GM21528 (cell line): ENCODE measurements around the gene BRAF.
"Not testable (repeated sequence)": the region's sequence is repeated elsewhere in the genome, so short reads cannot be mapped to it uniquely, and the experiment has no call there.

Experiments used
- ATAC-seq: cut with Tn5 transposase; IDR thresholded peaks from one replicate; pipeline ENCODE4 v1.9.1; 2021; ENCODE audit warnings: mild to moderate bottlenecking, moderate library complexity; ENCODE audit not compliant: unreplicated experiment, low FRiP score

The BRAF gene

DNA sequence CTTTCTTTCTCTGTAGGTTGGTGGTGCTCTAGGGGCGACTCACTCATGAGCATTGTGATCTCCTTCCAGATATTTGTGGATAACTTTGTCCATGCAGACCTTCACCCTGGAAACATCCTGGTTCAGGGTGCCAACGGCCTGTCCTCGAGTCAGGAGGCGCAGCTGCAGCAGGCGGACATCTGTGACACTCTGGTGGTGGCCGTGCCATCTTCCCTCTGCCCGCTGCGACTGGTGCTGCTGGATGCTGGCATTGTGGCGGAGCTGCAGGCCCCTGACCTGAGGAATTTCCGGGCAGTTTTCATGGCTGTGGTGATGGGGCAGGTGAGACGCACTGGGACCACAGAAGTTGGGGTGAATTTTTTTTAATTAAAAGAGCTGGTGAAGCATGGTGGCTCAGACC lies 237.8 kb downstream of the BRAF start:
- no peak for ATAC-seq

DNA sequence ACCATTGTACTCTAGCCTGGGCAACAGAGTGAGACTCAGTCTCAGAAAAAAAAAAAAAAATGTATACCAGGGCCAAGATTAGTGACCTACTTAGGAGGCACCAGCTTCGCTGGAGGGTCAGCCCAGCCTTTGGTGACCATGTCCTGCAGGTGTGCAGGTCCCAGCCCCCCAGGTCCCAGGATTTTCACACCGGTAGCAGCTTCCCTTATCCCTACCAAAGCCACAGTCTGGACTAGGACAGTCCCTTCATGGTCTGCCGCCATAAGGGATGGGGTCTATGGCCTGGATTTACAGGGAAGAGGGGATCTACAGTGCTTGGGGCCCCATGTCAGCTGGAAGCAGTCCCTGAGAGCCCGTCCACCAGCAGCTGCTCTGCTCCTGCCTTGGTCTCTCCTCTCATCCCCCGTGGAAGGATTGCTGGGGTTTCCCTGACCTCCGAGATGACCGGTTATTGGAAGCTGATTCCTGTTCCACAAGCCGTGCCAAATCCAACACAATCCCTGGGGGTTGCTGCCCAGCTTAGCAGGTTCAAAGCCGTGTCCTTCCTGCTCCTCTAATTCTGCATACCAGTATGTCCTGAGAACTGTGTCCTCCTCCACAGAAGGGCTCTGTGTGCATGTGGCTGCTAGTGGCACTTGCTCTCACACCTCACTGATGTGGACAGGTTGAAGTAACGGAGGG lies 239.2 kb downstream of the BRAF start:
- no peak for ATAC-seq

- ATAC-seq: no peak
Measured at GRCh38 chr7:140684066-140684950, 240.4 kb downstream of the BRAF start.

- no peak for ATAC-seq
Measured at GRCh38 chr7:140683657-140684056, 241.1 kb downstream of the BRAF start.

GRCh38 chr7:140681766-140682165 lies 243.0 kb downstream of the BRAF start:
- ATAC-seq: no peak

- no peak for ATAC-seq
Measured at GRCh38 chr7:140680886-140681285, 243.8 kb downstream of the BRAF start.

DNA sequence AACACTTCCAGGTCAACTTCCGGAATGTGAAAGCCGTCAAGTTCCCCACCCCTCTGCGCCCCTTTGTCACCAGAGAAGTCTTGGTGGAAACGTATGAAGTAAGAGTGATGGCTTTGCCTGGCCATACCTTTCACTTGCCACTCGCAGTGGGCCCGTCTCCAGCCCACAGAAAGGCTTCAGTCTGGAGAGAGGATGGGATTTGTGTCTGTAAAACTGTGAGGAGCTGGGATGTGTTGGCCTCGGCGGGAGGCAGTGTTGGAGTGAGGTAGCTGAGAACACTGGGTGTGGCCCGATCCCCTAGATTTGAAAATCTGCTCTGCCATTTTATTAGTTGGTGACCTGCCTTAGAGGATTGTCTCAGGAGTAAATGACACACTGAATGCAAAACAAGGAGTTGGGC lies 245.5 kb downstream of the BRAF start:
- ATAC-seq: no peak

DNA sequence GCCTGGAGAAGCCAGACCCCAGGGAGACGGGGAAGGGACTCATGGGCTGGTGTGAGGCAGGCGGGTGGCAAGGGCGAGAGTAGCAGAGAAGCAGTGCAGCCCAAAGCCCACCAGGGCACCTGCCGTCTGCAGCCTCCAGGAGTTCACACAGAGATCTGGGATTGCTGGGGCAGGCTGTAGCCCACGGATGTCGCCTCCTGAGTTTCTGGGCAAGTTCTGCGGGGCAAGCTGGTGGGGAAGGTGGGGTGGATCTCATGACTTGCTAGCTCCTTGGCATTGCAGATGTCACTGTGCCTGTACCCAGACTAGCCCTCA lies 246.0 kb downstream of the BRAF start:
- ATAC-seq: no peak

- no peak for ATAC-seq
Measured at GRCh38 chr7:140678081-140678815, 246.5 kb downstream of the BRAF start.

DNA sequence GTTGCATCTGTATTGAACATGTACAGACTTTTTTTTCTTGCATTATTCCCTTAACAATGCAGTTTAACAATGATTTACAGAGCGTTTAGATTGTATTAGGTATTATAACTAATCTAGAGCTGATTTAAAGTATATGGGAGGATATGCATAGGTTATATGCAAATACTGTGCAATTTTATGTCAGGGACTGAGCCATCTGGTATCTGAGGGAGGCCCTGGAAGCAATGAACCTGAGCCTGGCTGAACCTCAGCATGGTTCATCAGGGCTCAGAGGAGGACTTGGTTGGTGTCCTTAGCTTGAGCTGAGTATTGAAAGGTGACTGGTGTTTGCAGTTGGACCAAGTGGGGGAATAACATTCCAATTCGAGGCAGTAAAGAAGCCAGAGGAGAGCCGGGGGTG lies 247.2 kb downstream of the BRAF start:
- no peak for ATAC-seq

- ATAC-seq: not testable (repeated sequence)
Measured at GRCh38 chr7:140676956-140677355, 247.8 kb downstream of the BRAF start.

DNA sequence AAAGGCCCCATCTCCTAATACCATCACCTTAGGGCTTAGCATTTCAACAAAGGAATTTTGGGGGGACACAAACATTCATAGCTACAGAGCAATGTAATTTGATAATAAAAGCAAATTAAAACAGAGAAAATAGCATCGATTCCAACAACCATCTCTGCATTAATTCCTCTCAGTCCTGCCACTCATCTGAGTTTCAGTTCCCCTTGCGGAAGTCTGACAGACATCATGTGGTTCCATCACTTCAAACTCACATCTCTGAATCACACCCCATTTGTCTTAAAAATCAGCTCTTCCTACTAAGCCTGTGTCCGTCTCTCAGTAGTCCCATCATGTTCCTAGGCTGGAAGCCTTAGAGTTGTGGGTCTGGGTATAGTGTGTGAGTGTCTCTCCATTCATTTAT lies 248.4 kb downstream of the BRAF start:
- peak; percentile 43 for ATAC-seq

DNA sequence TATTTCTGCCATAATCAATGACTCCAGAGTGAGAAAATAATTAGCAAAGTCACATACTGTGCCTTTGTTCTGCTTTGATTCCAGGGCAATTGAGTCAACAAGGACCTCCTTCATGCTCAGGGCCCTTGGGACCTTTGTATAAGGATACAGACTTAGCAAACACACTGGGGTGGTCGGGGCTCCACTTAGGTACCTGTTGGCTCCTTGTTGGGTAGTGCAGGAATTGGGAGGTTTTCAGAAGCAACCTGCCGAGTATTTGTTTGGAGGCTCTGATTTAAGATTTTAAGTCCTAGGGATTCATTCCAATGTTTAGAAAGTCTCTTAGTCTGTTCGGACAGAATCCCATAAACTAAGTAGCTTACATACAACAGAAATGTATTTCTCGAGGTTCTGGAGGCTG lies 249.0 kb downstream of the BRAF start:
- ATAC-seq: no peak

GRCh38 chr7:140674899-140675701 lies 249.6 kb downstream of the BRAF start:
- no peak for ATAC-seq

DNA sequence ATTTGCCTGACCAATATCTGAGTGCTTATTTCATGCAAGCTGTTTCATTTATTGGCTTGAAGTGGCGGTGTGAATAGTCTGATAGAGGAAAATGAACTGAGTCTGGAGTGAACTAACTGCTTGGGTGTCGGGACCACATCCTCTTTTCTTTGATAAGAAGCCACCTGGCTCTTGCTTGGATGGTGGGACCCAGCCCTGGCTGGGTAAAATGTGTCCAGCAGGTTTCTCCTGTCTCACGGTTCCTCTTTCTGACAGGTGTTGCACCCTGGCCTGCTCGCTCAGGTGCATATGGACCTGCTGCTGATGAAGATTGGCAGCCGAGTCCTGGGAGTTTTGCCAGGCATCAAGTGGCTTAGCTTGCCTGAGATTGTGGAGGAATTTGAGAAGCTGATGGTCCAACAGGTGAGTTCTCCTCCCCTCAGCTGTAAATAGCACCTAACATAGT lies 250.4 kb downstream of the BRAF start:
- ATAC-seq: peak; percentile 37

DNA sequence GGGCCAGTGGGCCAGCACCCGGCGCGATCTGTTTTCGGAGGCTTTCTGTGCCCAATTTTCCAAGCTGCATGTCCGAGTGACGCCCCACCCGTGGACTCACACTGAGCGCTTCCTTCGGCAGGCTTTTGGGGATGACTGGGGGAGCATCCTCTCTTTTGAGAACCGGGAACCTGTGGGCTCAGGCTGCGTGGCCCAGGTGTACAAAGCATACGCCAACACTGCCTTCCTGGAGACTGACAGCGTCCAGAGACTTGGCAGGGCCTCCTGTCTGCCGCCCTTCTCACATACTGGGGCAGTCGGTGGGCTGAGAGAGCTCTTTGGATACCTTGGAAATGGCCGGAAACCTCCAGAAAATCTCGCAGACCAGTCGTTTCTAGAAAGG lies 251.0 kb downstream of the BRAF start:
- no peak for ATAC-seq

GRCh38 chr7:140673063-140673773 lies 251.5 kb downstream of the BRAF start:
- ATAC-seq: peak; percentile 44

- peak; percentile 55 for ATAC-seq
Measured at GRCh38 chr7:140672382-140673062, 252.2 kb downstream of the BRAF start, which contains the start of gene ADCK2. ADCK2 (plus strand) TSS chr7:140672945; CDS start chr7:140673331, 386 bp downstream.

GRCh38 chr7:140671966-140672365 lies 252.8 kb downstream of the BRAF start:
- ATAC-seq: no peak
